EL (cell line): ENCODE measurements around the gene HDAC6.
"Not testable (repeated sequence)": the region's sequence is repeated elsewhere in the genome, so short reads cannot be mapped to it uniquely, and the experiment has no call there.

ENCODE experiments used
- DNase-seq: peaks from one replicate; pipeline ENCODE4 v3.0.0-alpha.2; 2016

The HDAC6 gene

DNA sequence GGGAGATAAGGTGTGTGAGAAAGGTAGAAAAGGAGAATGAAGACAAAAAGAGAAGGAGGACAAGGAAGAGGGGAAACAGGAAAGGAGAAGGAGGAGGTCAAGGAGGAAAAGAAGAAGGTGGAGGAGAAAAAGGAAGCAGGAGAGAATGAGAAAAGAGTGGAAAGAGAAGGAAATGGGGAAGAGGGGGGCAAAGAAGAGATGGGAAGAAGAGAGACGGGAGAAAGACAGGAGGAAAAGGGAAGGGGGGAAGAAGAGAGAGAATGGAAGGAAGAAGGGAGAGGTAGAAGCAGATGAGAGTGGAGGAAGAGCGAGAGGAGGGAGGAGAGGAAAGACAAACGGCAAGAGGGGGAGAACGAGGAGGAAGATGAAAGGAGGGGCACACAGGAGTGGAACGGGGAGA lies 11.4 kb upstream of the HDAC6 start:
- DNase-seq: no peak

DNA sequence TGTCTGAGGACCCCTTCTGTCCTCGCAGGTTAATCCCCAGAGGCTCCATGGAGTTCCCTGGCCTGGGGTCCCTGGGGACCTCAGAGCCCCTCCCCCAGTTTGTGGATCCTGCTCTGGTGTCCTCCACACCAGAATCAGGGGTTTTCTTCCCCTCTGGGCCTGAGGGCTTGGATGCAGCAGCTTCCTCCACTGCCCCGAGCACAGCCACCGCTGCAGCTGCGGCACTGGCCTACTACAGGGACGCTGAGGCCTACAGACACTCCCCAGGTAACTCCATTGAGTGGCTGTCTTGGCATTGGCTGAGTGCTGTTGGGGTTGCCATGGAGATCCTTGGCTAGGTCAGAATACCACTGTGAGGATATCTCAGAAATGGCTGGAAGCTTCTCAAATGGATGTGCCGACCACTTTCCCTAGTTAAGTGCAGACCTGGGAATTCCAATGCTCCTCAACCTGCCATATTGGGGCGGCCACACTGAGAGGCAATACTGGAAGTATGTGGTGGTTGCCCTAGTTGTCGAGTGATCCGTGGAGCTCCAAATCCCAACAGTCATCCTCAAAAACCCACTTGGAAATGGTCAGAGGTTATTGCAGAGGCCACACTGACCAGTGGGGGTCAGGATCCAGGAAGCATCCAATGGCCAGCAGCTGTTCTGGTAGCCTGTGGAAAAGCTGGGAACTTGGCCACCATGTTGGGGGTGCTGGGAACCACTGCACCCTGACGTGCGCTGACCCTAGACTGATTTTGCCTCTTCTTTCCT lies 10.6 kb upstream of the HDAC6 start:
- no peak for DNase-seq

DNA sequence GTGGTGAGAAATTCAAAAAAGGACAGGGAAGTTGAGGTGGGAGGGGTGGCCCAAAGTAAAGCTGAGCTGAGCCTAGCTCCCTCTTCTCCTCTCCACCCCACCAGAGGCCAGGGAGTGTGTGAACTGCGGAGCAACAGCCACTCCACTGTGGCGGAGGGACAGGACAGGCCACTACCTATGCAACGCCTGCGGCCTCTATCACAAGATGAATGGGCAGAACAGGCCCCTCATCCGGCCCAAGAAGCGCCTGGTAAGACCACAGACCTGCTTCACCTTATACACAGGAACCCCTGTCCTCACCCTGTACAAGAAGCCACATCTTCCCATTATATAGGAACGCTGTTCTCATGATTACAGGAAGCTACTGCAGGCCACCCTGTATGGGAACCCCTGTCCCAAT lies 9.6 kb upstream of the HDAC6 start:
- no peak for DNase-seq

DNA sequence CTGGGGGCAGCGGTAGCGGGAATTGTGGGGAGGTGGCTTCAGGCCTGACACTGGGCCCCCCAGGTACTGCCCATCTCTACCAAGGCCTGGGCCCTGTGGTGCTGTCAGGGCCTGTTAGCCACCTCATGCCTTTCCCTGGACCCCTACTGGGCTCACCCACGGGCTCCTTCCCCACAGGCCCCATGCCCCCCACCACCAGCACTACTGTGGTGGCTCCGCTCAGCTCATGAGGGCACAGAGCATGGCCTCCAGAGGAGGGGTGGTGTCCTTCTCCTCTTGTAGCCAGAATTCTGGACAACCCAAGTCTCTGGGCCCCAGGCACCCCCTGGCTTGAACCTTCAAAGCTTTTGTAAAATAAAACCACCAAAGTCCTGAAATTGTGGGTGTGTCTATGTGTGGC lies 7.9 kb upstream of the HDAC6 start:
- no peak for DNase-seq

DNA sequence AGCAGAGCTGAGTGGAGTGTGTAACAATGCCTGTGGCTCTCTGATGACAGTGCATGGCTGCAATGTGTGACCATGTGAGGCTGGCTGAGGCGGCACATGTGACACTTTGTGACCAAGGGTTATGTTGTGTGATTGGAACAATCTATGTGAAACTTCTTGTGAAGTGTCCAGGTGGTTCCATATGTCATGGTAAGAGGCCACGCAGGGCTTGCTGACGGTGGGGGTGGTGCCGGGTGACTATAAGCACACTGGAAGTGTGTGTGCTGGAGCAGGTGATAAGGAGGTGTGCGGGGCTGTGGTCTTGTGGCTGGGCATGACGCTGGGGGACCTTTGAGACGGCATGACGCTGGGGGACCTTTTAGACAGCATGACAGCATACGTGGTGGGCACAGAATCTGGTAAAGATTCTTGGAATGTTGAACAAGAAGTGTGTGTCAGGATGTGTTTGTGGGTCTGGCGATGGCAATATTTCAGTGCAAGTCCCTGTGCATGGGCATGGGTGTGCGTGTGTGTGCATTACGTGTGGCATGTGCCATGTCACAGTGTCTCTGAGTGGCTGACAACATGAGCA lies 7.4 kb upstream of the HDAC6 start:
- DNase-seq: no peak

DNA sequence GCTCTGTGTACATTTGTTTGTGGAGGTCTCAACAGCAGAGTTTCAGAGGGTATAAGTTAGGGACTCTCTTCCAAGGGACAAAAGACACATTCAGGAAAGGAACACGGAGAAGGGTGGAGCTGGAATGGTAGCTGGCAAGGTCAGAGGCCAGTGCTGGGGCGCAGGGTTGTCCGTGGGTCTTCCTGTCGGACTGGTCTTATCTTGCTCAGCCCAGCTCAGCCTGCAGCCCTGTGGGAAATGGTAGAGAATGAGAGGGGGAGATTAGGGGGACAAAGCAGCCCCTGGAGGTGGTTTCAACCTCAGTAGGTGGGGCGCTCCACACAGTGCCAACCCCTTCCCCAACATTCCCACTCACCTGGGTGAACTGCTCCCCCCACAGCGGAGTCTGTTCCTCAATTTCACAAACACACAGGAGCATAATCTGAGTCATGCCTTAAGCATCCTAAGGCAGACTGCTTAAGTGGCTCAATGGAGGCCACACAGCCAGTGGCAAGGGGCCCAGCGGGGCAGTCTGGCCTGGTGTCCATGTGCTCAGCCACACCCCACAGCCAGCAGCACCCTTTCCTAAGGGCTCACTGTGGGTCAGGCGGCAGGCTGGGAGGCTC lies 6.9 kb upstream of the HDAC6 start:
- peak; percentile 62 for DNase-seq

DNA sequence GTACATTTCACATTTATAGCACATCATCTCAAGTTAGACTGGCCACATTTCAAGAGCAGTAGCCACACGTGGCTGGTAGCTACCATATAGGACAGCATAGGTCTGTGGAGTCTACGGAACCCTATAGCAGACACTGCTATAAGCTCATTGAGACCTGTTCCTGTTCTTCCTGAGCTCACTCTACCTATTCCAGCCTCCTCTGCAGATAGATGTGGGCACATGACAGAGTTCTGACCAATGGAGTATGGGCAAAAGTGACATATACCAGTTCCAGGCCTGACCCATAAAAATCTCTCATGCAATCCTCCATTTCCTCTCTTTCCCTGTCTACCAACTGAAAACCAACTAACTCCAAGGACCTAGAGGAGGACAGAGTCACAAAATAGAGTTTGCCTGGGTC lies 3.5 kb upstream of the HDAC6 start:
- DNase-seq: no peak

DNA sequence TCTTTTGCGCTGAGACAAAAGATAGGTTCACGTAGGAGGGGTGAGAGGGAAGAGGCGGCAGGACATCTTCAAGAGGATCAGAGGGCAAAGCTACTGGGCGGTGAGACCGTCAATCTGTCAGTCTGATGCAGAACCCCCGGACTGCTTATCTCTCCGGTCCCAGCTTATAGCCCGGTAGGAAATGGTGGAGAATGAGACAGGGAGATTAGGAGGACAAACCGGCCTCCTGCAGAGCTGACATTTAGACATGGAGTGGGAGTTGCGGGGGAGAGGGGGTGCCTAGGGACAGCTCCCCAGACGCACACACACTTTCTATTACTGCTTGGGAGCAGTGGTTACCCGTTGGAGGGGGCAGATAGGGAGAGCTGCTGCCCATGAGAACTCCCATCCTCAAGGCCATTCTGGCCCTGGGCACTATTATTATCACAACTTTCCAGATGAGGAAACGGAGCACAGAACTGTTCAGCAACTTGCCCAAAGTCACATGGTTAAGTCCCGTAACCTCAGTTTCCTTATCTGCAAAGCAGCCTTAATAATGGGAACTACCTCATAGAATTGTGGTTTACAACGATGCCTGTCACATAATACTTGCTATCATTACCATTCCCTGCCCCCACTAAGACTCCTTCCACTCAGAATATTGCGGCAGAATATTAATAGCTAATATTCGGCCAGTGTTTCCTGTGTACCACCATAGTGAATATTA lies 1.1 kb upstream of the HDAC6 start:
- DNase-seq: no peak

DNA sequence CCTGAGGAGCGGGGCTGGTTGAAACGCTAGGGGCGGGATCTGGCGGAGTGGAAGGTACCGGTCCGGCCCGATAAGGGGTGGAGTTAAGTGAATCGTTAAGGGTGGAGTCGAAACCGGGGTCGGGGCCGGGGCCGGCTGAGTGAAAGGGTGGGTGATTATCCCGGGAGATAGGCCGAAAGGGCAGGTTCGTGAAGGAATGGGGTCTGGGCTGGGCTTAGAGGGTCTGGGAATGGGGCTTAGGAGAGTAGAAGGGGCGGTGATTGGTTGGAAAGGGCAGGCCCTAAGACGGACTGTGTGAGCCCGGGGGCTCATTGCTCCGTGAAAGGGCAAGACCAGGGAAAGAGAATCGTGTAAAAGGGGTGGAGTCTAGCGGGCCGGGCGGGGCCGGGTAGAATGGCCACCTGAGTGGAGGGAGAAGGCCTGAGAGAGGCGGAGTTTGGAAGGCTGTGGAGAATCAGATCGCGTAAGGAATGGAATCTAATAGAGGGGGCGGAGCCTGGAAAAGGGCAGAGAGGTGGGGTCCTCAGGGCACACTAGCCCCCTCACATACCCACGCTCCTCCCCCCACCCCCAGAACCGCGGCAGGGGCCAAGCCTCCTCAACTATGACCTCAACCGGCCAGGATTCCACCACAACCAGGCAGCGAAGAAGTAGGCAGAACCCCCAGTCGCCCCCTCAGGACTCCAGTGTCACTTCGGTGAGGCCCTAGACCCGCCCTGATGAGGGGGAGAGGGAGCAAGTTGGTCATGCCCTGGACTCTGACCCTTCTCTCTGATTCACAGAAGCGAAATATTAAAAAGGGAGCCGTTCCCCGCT lies 430 bp downstream of the HDAC6 start:
- DNase-seq: peak; percentile 84

DNA sequence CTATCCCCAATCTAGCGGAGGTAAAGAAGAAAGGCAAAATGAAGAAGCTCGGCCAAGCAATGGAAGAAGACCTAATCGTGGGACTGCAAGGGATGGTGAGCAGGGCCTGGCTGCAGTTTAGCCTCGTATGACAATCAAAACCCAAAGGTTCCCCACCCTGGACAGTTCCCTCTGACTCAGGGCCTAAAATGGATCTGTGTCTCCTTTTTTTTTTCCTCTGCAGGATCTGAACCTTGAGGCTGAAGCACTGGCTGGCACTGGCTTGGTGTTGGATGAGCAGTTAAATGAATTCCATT lies 986 bp downstream of the HDAC6 start:
- no peak for DNase-seq

DNA sequence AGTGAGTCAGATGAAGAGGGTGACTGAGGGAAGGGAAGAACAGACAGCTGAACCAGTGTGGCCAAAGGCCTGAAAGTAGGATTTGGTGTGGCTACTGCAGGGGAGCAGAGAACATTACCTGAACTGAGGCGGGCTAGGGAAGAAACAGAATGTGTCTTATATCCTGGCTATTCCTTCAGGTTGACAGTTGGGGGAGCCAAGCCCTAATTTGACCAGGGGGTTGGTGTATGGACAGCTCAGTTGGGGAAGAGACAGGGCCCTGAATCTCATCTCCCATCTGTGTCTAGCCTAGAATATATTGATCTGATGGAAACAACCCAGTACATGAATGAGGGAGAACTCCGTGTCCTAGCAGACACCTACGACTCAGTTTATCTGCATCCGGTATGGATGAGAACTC lies 4.2 kb downstream of the HDAC6 start:
- no peak for DNase-seq

DNA sequence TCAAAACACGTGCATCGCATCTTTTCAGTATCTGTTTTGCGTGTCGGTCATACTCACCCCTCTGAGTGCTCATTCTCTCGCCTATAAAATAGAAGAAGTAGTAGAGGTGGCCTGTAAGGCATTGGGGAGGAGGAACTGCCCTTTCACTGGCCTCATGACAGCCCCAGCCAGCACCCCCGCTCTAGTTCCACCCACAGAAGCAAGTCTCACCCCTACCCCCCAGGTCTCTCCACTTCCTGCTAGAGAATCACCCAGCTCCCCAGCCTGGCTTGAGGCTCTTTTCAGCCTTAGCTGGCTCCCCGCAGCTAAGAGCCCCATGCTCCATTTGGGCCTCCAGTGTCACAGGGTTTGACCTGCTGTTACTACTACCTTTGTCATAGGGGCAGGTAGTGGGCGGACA lies 11.8 kb downstream of the HDAC6 start:
- no peak for DNase-seq

DNA sequence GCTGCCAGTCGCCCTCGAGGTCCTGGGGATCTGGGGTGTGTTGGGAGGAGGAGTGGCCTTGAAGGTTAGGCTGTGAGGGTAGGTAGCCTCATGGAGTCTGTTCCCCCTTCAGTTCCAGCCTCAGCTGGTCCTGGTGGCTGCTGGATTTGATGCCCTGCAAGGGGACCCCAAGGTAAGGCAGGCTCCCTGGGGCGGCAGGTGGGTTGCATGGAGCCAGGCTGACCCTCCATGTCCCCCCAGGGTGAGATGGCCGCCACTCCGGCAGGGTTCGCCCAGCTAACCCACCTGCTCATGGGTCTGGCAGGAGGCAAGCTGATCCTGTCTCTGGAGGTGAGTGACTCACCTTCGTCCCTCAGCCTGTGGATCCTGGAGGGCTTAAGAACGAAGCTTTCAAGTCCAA lies 12.9 kb downstream of the HDAC6 start:
- no peak for DNase-seq

DNA sequence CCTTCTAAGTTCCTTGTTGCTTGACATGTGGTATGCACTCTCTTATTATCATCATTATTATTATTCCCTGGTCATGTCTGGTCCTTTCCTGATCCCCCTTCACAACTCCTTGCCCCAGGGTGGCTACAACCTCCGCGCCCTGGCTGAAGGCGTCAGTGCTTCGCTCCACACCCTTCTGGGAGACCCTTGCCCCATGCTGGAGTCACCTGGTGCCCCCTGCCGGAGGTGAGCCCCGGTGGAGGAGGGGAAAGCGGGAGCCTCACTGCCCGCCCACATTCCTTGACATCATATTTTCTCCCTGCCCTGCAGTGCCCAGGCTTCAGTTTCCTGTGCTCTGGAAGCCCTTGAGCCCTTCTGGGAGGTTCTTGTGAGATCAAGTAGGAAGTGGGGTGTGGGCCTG lies 13.4 kb downstream of the HDAC6 start:
- DNase-seq: no peak

DNA sequence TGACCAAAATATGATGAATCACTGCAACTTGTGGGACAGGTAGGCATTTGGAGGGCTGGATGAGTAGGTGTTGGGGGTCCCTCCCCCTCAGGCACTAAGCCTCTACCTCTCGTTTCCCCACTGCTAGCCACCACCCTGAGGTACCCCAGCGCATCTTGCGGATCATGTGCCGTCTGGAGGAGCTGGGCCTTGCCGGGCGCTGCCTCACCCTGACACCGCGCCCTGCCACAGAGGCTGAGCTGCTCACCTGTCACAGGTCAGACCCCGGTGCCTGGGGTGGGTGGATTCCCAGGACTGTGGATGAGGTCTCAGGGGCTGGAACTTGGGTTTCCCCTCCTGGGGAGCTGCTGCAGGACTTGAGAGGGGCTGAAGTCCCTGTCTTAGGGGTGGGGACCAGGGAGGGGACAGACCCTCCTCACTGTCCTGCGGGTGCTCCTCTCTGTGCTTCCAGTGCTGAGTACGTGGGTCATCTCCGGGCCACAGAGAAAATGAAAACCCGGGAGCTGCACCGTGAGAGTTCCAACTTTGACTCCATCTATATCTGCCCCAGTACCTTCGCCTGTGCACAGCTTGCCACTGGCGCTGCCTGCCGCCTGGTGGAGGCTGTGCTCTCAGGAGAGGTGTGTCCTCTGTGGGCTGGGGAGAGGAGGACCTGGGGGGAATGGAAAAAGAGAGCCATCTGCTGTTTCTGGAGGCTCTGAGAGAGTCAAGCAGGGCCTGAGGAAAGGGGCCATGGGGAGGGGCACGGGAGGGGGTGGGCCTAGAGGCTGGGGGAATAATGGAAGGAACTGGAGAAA lies 14.3 kb downstream of the HDAC6 start:
- no peak for DNase-seq

DNA sequence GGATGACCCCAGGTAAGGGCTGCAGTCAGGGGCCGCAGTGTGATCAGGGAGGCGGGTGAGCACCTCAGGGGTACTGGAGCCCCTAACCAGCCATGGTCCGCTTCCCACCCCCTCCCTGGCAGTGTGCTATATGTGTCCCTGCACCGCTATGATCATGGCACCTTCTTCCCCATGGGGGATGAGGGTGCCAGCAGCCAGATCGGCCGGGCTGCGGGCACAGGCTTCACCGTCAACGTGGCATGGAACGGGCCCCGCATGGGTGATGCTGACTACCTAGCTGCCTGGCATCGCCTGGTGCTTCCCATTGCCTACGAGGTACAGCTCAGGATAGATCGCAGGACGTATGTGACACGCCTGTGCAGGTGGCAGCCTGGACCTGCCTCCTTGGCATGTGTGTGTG lies 16.2 kb downstream of the HDAC6 start:
- no peak for DNase-seq

DNA sequence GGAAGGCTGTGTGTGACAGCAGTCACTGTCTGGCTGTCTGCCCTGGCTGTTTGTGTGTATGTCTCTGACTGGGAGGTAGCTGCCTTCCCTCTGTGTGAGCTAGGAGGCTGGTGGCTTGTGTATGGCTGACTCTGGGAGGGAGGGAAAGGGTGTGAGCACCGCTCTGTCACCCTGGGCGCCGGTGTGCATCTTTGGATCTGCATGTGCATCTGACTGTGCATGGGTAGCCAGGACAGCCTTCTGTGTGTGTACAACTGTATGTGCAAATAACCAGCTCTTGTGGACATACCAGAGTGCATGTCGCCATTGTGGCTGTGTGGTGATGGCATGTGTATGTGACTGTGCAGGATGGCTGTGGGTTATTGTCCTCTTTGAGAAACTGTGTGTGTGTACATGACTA lies 17.0 kb downstream of the HDAC6 start:
- no peak for DNase-seq

DNA sequence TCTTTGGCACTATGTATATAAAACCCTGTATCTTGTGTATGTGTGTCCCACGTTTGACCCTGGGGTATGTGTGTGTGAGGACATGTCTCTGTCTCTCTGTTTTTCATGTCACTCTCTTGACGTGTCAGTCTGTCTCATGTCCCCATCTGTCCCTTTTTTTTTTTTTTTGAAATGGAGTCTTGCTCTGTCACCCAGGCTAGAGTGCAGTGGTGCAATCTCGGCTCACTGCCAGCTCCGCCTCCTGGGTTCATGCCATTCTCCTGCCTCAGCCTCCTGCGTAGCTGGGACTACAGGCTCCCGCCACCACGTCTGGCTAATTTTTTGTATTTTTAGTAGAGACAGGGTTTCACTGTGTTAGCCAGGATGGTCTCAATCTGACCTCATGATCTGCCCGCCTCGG lies 17.5 kb downstream of the HDAC6 start:
- DNase-seq: not testable (repeated sequence)

DNA sequence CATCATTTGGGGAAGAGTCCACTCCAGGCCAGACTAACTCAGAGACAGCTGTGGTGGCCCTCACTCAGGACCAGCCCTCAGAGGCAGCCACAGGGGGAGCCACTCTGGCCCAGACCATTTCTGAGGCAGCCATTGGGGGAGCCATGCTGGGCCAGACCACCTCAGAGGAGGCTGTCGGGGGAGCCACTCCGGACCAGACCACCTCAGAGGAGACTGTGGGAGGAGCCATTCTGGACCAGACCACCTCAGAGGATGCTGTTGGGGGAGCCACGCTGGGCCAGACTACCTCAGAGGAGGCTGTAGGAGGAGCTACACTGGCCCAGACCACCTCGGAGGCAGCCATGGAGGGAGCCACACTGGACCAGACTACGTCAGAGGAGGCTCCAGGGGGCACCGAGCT lies 21.2 kb downstream of the HDAC6 start:
- DNase-seq: no peak

DNA sequence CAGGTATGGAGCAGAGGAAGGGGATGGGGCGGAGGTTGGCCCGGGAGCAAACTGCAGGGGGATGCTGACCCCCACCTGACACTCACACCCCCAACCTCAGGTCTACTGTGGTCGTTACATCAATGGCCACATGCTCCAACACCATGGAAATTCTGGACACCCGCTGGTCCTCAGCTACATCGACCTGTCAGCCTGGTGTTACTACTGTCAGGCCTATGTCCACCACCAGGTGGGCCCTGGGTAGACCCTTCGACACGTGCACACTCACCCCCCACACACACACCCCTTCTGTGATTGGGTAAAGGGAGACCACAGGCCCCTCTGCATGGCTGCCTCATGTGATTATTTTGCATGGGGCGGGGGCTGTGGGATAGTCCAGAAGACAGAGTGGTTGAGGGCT lies 22.2 kb downstream of the HDAC6 start:
- no peak for DNase-seq

DNA sequence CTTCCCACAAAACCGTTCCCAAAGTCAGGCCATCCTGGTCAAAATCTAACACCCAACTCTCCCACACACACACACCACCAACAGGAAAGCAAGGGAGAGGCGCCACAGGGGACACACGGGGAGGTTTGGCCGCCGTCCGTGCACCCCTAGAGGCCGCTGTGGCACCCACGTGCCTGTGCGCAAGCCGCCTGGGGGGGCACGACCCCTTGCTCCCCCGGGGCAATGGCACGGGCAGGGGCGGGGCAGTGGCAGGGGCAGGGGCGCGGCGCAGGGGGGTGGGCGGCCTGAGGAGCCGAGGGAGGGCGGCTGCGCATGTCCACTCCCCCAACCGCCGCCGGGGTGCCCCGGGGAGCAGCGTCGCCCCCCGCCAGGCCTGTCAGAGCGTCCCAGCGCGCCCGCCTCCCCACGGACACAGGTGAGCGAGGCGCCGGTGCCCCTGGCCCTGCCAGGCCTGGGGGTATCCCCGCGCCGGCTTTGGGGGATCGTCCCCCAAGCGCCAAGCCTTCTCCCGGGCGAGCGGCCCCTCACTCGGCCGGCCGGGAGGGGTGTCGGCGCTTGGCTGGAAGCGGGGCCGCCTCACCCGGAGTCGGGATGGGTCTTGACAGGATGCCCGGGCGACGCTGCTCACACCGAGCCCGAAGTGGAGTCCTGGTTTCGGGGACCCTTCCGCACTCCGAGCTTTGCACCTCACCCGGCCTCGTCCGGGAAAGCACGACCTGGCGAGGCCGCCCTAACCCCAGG lies 24.4 kb downstream of the HDAC6 start, which contains the start of gene ERAS:
TSS of gene ERAS (plus strand) at position 379 of the 741 bp plus-strand sequence. CDS start 2,611 bp downstream, outside the sequence.
- DNase-seq: no peak
